Fibroblast of upper back skin (primary cell): Measurements from ENCODE around the gene RTP3.
"Not testable (repeated sequence)": the region's sequence is repeated elsewhere in the genome, so short reads cannot be mapped to it uniquely, and the experiment has no call there.

Source experiments
- DNase-seq: peaks from one replicate; pipeline ENCODE4 v3.0.0-alpha.2; 2013

RTP3 gene

DNA sequence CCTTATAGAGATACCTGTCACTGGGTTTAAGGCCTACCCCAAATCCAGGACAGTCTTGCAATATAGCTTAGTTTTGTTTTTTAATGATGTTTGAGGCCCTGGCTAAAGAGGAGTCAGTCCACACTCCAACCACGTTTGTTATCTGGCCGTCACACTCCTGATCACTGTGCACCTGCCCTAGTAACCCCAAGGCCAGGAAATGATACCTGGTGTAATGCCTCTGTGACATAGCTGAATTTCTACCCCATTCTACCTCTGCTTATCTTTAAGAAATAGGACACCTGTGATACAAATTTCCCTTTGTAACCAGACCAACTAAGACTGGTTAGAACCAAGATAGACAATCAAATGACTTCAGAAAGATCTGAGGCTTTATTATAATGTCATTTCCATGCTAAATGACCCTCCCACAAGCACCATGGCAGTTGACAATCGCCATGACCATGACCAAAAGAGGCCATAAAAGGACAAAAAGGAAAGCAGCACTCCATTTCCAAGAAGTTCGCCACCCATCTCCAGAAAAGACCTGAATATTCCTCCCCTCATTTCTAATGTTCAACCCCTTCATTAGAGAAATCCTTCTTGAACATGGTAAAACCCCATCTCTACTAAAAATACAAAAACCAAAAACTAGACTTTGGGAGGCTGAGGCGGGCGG lies 4.8 kb upstream of the RTP3 start:
- DNase-seq = no peak

DNA sequence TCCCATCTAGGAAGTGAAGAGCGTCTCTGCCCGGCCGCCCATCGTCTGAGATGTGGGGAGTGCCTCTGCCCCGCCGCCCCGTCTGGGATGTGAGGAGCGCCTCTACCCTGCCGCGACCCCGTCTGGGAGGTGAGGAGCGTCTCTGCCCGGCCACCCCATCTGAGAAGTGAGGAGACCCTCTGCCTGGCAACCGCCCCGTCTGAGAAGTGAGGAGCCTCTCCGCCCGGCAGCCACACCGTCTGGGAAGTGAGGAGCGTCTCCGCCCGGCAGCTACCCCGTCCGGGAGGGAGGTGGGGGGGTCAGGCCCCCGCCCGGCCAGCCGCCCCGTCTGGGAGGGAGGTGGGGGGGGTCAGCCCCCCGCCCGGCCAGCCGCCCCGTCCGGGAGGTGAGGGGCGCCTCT lies 3.3 kb upstream of the RTP3 start:
- DNase-seq = not testable (repeated sequence)

DNA sequence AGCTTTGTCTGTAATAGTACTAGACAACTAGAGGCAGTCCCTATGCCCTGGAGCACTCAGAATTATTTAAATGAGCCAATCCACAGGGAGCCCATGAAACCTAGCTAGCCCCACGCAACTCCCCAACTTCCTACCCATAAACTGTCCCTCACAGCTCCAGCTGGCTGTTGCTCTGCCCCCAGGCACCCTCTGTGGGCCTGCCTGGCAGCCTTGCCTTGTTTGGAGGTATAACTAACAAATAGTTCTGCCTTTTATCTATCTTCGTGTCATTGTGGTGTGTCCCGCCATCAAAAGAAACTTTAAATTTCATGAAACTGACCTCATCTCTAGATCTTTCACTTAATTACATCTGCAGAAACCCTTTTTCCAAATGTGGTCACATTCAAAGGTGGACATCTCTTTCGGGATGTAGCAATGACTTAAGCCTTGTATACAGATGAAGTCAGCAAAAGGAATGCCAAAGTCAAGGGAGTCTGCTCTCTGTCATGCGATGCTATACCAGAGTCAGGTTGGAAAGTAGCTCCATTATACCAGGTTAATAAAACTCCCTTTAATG lies 1.8 kb upstream of the RTP3 start:
- DNase-seq = peak; percentile 78

DNA sequence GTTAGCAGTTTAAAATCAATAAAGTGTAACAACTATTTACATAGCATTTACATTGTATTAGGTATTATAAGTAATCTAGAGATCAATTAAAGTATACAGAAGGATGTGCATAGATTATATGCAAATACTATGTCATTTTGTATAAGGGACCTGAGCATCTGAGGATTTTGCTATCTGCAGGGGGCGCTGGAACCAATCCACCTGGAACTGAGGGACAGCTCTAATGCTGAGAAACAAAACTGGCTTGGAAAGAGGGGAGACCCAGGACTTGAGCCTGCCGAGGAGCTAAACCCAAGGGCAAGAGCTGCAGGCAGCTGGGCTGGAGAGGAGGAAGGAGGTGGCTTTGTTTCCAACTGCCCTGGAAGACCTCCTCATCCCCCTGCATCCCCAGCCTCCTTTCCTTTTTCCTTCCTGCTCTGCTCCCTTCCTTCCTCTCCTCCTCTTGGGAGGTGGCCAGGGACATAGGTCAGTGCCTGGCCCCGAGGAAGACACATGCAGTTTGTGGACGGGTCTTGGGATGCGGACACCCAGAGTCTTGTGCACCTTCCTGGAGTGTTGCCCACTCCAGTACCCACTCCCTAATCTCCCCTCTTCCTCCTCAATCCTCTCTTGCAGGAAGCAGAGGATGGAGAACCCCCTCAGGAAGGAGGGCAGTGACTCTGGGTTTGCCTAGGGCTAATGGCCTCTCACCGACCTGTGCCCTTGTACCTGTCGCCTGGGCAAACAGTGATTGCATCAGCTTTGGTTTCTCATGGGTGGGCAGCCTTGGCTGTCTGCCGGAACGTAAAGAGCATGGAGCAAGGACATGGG lies 825 bp upstream of the RTP3 start:
- no peak for DNase-seq

DNA sequence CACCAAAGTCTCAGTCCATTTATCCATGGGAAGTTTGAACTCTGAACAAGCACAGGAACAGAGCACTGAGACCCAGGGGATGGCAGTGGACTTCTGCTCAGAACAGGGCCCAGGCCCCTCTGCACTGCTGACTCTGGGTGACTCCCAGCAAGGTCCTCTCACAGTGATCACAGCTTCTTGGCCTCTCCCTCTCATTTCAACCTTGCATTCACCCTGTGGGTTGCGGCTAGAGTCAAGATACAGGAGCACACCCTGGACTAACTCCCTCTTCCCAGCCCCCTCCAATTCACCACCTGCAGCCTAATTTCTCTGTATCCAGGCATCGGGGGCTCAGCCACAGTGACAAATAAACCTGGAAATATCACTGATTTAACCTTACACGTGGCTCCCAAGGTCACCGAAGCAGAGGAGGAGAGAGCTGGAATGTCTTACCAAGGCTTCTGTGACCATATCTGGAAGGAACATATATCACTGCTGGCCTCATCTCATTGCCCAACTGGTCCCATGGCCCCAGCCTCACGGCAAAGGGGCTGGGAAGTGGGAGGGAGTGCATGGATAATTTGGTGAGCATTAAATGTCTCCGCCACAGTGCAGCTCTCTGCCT lies 1.2 kb downstream of the RTP3 start:
- no peak for DNase-seq

DNA sequence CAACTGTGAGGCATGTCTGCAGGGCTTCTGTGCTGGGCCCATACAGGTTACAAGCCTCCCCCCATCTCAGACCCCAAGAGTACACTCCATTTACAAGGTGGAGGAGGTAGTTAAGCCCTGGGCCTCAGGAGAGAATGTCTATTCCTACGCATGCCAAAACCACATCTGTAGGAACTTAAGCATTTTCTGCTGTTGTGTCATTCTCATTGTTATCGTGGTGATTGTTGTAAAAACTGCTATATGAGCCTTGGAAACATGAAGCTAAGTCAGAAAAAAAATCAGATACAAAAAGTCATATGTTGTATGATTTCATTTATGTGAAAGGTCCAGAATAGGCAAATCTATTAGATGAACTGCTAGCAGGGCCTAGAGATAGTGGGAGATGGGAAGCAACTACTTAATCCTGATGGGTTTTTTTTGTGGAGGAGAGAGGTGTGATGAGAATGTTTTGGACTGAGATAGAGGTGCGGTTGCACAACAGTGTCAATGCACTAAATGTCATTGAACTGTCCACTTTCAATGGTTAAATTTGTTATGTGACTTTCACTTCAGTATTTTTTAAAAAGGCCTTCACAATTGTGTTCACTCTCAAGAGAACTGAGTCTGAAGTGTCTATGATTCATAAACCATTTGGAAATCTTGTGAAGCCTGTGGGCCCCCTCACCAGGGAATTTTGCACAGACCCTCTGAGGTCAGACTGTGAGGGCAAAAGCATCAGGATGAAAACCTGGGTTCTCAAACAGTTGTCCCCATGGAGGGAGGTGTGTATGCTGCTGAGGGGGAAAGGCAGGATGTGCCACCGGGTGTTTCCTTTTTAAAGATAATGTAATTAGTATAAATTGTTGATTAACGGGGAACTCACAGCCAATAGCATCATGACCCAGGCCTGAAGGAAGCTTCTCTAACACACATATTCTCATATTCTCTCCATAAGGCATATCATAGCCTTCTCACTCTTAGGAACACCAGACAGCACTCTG lies 3.2 kb downstream of the RTP3 start:
- peak; percentile 85 for DNase-seq

DNA sequence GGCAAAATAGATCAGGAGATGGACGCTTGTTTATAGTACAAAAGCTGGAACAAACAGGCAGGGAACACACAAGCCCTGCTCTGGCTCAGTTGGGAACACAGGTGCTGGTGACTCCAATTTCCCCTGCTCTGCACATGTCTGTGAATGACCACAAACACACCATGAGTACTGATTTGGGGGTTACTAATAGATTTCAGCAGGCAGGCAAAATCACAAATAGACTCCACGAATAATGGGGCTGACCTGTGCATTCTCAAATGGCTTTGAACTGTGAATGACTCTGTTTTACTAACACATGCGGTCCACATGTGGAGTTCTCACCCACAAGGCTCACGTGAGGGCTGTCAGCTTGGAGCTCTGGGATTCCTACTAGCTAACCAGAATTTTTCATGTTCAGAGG lies 3.9 kb downstream of the RTP3 start:
- DNase-seq = peak; percentile 58

DNA sequence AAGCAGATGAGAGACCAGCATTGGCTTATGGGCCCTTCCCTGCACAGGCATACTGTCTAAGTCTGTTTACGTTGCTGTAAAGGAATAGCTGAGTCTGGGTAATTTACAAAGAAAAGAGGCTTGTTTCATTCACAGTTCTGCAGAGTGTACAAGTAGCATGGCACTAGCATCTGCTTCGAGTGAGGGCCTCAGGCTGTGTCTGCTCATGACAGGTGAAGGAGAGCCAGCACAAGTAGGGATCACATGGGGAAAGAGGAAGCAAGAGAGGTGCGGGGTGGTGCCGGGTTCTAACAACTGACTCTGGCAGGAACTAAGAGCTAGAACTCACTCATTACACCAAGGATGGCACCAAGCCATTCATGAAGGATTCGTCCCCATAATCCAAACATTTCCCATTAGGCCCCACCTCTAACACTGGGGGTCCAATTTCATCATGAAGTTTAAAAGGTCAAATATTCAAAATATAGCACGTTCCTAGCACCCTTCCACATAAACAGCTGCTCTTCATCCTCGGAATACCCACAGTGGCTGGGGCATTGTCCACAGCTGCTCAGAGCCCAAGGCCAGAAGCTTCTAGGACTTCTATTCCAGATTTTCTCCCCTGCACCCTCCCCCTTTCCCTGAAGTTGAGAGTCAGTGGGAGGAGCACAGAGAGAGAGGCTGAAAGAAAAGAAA lies 5.6 kb downstream of the RTP3 start:
- no peak for DNase-seq

DNA sequence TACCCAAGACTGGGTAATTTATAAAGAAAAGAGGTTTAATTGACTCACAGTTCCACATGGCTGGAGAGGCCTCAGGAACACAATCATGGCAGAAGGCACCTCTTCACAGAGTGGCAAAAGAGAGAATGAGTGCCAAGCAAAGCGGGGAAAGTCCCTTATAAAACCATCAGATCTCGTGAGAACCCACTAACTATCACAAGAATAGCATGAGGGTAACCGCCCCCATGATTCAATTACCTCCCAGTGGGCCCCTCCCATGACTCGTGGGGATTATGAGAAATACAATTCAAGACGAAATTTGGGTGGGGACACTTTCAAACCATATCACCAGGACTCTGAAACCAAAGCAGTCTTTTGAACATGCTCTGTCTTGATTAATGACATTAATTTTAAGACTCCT lies 7.0 kb downstream of the RTP3 start:
- no peak for DNase-seq

DNA sequence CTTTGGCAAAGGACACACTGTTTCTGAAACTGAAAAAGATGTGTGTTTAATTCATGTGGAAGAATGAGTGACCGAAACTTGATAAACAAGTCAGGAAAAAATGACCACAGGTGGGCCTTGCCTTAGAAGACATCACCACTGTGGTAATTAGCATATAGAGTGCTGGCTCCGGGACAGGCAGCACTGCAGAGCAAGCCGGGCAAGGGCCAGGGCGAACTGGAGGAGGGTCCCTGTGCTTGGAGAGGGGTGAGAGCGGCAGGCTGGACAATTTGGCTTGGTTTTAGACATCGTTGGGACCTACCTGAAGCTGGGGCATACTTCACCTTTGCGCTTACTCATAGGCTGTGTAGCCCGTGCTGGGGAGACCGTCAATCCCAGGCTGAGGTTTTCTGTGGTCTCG lies 8.2 kb downstream of the RTP3 start:
- no peak for DNase-seq

DNA sequence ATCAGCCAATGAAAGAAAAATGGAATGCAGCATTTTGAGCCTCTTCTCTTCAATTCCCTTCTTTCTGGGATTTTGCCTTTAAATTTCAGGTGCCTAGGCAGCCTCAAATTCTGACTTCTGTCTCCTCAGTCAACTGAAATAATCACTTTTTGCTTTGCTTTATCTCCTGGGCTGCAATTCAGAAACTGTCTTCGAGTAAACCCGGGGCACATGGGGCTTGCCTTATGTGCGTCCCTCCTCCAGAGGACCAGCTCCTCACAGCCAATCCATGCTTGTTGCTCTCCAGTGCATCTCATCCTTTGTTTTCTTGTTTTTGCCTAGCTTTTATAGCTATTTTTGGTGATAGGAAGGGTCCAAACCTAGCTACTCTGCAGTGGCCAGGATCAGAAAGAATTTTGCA lies 8.8 kb downstream of the RTP3 start:
- DNase-seq = no peak

DNA sequence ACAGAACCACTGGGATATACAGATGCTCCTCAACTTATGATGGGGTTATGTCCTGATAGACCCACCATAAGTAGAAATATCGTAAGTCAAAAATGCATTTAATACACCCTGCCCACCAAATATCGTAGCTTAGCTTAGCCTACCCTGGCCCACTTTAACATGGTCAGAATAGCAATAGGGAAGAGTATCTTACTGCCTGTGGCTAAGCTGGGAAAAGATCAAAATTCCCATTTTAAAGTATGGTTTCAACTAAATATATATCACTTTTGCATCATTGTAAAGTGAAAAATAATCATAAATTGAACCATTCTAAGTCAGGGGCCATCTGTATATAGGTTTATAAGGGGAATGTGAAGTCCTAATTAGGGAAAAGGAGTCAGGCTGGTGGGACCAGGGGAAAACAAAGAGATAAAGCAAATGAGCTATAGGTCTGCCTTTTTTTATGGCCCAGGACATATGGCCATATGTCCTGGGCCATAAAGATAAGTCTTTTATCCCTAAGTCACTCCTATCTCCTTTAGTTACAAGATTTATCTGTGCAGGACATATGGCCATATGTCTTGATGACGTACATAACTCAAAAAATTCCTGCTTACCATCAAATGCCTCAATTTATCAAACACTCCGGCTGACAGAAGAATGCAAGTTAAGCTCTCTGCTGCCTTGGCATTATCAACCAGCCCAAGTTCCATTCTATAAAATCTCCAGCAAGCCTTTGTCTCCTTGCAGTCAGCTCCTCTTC lies 11.2 kb downstream of the RTP3 start:
- DNase-seq = no peak

DNA sequence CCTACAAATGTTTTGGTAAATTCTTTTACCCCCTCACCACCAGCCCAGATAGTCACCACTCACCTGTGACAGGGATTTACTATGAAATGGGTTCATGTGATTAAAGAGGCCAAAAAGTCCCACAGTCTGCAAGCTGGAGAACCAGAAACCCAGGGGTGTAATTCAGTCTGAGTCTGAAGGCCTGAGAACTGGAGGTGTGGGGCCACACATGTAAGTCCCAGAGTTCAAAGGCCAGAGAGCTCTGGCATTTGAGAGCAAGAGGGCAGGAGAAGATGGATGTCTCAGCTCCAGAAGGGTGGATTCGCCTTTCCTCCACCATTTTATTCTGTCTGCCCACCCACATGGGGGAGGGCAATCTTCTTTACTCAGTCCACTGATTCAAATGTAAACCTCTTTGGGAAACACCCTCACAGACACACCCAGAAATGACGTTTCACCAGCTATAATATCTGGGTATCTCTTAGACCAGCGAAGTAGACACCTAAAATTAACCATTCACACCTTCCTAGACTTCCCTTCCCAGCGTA lies 11.9 kb downstream of the RTP3 start:
- DNase-seq = no peak

DNA sequence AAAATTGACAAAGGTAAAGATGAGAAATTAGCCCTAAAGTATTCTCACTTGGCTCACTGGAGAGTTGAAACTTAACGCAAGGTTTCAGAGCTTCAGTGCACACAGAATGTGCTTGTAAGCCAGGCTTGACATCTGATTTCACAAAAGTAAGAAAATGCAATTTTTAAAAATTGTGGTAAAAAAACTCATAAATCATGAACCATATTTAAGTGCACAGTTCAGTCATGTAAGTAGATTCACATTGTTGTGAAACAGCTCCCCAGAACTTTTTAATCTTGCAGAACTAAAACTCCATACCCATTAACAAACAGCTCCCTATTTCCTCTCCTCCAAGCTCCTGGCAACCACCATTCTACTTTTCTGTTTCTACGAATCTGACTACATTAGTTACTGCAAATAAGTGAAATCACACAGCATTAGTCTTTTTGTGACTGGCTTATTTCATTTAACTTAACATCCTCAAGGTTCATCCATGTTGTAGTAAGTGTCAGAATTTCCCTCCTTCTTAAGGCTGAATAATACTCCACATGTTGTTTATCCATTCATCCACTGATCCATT lies 14.5 kb downstream of the RTP3 start:
- no peak for DNase-seq

DNA sequence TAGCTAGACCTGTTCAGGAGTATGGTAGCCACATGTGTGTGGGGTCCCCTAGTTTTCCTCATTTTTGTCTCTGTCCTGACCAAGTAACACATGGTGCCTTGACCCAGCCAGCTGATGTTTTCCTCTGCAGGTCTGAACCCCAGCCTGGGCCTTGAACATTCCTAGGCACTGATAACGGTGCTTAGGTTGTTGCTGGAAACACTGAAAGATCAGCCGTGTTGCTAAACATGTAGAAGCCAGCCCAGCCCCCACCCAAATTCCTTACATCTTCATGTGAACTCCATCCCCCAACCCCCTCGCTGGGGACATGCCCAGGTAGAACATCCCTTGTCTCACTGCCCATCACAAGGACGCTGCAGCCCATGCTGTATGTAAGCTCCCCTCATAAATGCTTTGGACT lies 18.7 kb downstream of the RTP3 start:
- no peak for DNase-seq

DNA sequence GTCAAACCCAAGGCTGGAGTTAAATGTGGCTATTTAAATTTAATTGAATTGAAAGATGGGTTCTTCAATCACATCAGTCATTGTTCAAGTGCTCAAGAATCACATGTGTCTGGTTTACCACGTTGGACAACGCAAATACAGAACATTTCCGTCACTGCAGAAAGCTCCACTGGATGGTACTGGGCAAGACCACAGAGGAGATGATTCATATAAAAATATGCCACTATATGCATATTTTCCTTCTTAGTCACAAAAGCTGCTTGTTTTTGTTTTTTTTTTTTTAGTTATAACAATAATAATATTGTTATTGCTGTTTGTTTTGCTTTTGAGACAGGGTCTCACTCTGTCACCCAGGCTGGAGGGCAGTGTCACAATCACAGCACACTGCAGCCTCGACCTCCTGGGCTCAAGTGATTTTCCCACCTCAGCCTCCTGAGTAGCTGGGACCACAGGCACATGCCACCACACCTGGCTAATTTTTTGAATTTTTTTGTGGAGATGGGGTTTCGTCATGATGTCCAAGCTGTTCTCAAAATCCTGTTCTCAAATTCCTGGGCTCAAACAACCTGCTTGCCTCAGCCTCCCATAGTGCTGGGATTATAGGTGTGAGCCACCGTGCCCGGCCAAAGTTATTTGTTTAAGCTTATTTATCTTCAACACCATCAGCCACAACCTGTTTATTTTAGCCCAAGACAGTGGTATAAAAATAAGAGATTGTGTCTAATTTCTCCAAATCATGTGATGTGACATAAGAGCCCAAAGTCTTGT lies 19.4 kb downstream of the RTP3 start:
- peak; percentile 58 for DNase-seq

DNA sequence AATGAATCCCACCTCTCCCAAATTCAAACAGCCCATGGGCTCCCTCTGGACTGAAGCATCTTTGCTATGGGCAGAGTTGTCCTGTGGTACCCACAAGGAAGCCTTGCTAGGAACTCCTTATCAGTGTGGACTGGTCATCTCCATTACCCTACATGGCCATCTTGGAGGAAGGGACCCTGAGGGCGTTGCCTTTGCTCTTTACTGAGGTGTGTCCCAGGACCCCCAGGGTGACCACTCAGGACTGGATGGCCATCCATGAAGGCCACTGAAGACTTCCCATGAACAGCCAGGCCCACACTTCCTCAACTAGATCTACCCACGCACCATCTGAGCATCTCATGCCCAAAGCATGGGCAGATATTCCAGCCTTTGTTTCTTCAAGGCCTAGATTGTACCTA lies 20.0 kb downstream of the RTP3 start:
- DNase-seq = no peak

DNA sequence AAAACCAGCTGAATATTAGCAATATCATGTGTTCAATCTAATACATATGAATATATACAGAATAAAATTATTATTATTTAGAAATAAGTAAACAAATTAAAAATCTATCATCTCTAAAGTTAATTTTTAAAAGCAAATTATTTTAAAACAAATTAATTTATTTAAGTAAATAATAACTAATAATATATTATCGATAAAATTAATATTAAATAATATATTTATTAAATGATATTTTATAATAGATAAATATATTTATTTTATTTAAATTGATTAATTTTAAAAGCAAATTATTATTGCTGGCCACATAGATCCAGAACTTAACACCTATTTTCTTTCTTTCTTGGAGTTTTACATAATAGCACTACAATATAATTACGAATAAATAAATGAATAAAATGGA lies 22.2 kb downstream of the RTP3 start:
- no peak for DNase-seq

DNA sequence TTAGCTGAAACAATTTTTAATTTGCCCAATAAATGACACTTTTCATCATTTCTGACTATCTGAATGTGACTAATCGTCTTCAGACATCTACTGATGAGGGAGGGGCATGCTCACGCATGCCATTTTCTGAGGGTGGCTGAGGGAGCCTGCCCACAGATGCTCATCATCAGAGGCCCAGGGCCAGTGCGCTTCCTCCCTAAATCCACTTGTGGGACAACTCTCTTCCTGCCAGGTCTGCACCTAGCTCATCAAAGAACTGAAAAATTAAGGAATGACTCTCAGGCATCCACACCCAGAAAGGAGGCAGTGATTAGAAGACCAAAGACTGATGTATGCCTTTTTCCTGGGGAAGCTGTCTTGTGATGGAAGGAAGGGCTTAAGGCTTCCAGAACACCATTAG lies 22.8 kb downstream of the RTP3 start:
- DNase-seq = no peak

DNA sequence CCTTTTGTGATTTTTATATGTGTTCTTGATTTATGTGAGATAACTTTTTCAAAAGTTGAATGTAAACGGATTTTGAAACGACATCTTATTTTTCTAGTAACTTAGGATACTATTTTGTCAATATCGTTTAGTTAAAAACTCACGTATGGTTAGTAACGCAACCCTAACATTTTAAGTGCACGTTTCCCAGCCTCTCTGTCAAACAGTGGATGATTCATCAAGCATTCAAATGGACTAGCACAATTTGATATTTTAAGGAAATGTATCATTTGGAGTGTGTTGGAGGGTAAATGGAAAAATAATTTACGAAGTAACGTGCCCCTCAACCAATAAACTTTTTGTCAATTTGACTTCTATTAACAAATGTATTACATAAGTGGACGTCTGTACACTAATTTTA lies 23.3 kb downstream of the RTP3 start:
- no peak for DNase-seq
